HCT116 (cell line): ENCODE results near the gene ANP32B. TPM values are rescaled to one million over a fixed set of nuclear protein-coding genes. Genes with fewer than 3 reads are reported as not detected.

ENCODE experiments used
- ATAC-seq: fragments of 200-7000 bp; cut with Tn5 transposase; 2 replicates; pipeline ENCODE4 v1.9.1; 2020; ENCODE audit warnings: mild to moderate bottlenecking, moderate library complexity
- BruUV-seq: library from RNA; stranded (reverse); fragments of 400-500 nt; replicated peaks from 2 replicates; lab custom pipeline; 2021; lab: Mats Ljungman, UMichigan
- CTCF ChIA-PET: fragments of 300-600 bp; sonication (Branson Sonifier 250); formaldehyde crosslinking; loops from one replicate; lab custom pipeline; 2021; ENCODE audit warnings: antibody characterized with exemption; lab: Charles Lee
- POLR2A ChIA-PET: fragments of 300-600, 350-600 bp; sonication (Branson Sonifier 250); formaldehyde crosslinking; loops from one replicate; lab custom pipeline; 2021; ENCODE audit warnings: antibody characterized with exemption; lab: Charles Lee
- RAD21 ChIA-PET, 2 experiments: fragments of 300-600 bp; sonication (Branson Sonifier 250); formaldehyde crosslinking; loops; one replicate each; lab custom pipeline; 2023; ENCODE audit warnings: low total read pairs in 2 of 2; ENCODE audit not compliant: uncharacterized antibody in 2 of 2, unreplicated experiment in 2 of 2, low non-redundant PET in 1 of 2; lab: Charles Lee
- DNase-seq: peaks from one replicate; pipeline ENCODE4 v3.0.0-alpha.2; 2010; ENCODE audit warnings: low read depth, low spot score
- H2AFZ ChIP-seq: fragments of 200-600 bp; shearing (Covaris generic), sonication (generic); 2 replicates; pipeline ENCODE4 v1.6.1; 2017; ENCODE audit warnings: low read depth, mixed run types, mixed read lengths, antibody characterized with exemption, low read length; ENCODE audit not compliant: poor library complexity, severe bottlenecking
- H3K27ac ChIP-seq: 2 replicates; pipeline ENCODE4 v1.5.1; 2012; ENCODE audit warnings: low read depth, low read length
- H3K27me3 ChIP-seq: fragments of 200-600 bp; sonication (generic); 2 replicates; pipeline ENCODE4 v1.6.1; 2016; ENCODE audit warnings: mixed run types, low read length, mixed read lengths; ENCODE audit not compliant: insufficient read depth
- H3K36me3 ChIP-seq, 2 experiments: fragments of 200-500 bp in 1 of 2; fragments of 200-600 bp in 1 of 2; sonication (Bioruptor generic) in 1 of 2; sonication (generic) in 1 of 2; 2 replicates each; pipeline versions ENCODE4 v1.5.1 to v1.6.1; 2014 to 2016; ENCODE audit warnings: low read length in 2 of 2, inconsistent platforms in 1 of 2, mixed read lengths in 1 of 2, mixed run types in 1 of 2; ENCODE audit not compliant: insufficient read depth in 2 of 2, control insufficient read depth in 1 of 2
- H3K4me1 ChIP-seq, 2 experiments: fragments of 200-600 bp in 1 of 2; sonication (generic) in 1 of 2; 2 replicates each; pipeline versions ENCODE4 v1.5.1 to v1.6.1; 2012 to 2017; ENCODE audit warnings: low read length in 2 of 2, inconsistent platforms in 1 of 2, mild to moderate bottlenecking in 1 of 2, mixed read lengths in 1 of 2, mixed run types in 1 of 2, moderate library complexity in 1 of 2; ENCODE audit not compliant: insufficient read depth in 2 of 2, control insufficient read depth in 1 of 2
- H3K4me2 ChIP-seq: fragments of 200-600 bp; sonication (generic); 2 replicates; pipeline ENCODE4 v1.6.1; 2017; ENCODE audit warnings: mixed run types, low read length, mixed read lengths
- H3K4me3 ChIP-seq, 2 experiments: fragments of 200-600 bp in 1 of 2; sonication (generic) in 1 of 2; replicated peaks in 1 of 2; 2 replicates each; pipeline ENCODE4 v1.5.1; 2011 to 2016; ENCODE audit warnings: low read length in 2 of 2, control low read depth in 1 of 2, low read depth in 1 of 2, mild to moderate bottlenecking in 1 of 2, mixed read lengths in 1 of 2, mixed run types in 1 of 2
- H3K79me2 ChIP-seq: fragments of 200-600 bp; sonication (generic); 2 replicates; pipeline ENCODE4 v1.6.1; 2017; ENCODE audit warnings: mild to moderate bottlenecking, mixed run types, low read length, moderate library complexity, mixed read lengths; ENCODE audit not compliant: insufficient read depth
- H3K9ac ChIP-seq: fragments of 200-600 bp; sonication (generic); 2 replicates; pipeline ENCODE4 v1.6.1; 2016; ENCODE audit warnings: low read length, mixed read lengths
- H3K9me2 ChIP-seq: fragments of 200-600 bp; sonication (generic), shearing (Covaris generic); 2 replicates; pipeline ENCODE4 v1.6.1; 2017; ENCODE audit warnings: mixed run types, mild to moderate bottlenecking, moderate library complexity; ENCODE audit not compliant: insufficient read depth
- H3K9me3 ChIP-seq, 2 experiments: fragments of 200-500 bp in 1 of 2; fragments of 200-600 bp in 1 of 2; sonication (Bioruptor generic) in 1 of 2; sonication (generic) in 1 of 2; 2 replicates each; pipeline ENCODE4 v1.6.1; 2014 to 2017; ENCODE audit warnings: low read length in 2 of 2, mixed read lengths in 2 of 2, inconsistent platforms in 1 of 2, low read depth in 1 of 2, mild to moderate bottlenecking in 1 of 2, mixed run types in 1 of 2, moderate library complexity in 1 of 2; ENCODE audit not compliant: control insufficient read depth in 1 of 2, insufficient read depth in 1 of 2
- H4K20me1 ChIP-seq: fragments of 200-600 bp; sonication (generic), shearing (Covaris generic); 2 replicates; pipeline ENCODE4 v1.6.1; 2017; ENCODE audit warnings: mixed run types, mild to moderate bottlenecking, moderate library complexity; ENCODE audit not compliant: insufficient read depth
- CBX3 ChIP-seq: IDR thresholded peaks from 2 replicates; pipeline ENCODE4 v1.6.1; 2012; ENCODE audit warnings: low read depth
- CEBPB ChIP-seq: IDR thresholded peaks from 2 replicates; pipeline ENCODE4 v1.6.1; 2012; ENCODE audit warnings: low read depth
- ELF1 ChIP-seq: IDR thresholded peaks from 2 replicates; pipeline ENCODE4 v1.6.1; 2012; ENCODE audit warnings: low read depth, borderline replicate concordance
- EZH2 ChIP-seq: fragments of 200-600 bp; sonication (generic); IDR thresholded peaks from 2 replicates; pipeline ENCODE4 v1.6.1; 2017; ENCODE audit warnings: antibody characterized with exemption, mixed run types
- EZH2phosphoT487 ChIP-seq: fragments of 200-600 bp; IDR thresholded peaks from 2 replicates; pipeline ENCODE4 v1.6.1; 2018; ENCODE audit warnings: antibody characterized with exemption, borderline replicate concordance
- MAX ChIP-seq: IDR thresholded peaks from 2 replicates; pipeline ENCODE4 v1.6.1; 2012
- POLR2A ChIP-seq: IDR thresholded peaks from 2 replicates; pipeline ENCODE4 v1.7.0; 2011; ENCODE audit warnings: borderline replicate concordance; ENCODE audit not compliant: insufficient read depth, insufficient read length; ENCODE audit errors: extremely low read depth
- POLR2AphosphoS5 ChIP-seq: IDR thresholded peaks from 2 replicates; pipeline ENCODE4 v1.6.1; 2011; ENCODE audit warnings: mild to moderate bottlenecking, low read depth, low read length, moderate library complexity
- RAD21 ChIP-seq: IDR thresholded peaks from 2 replicates; pipeline ENCODE4 v1.6.1; 2012; ENCODE audit warnings: low read depth, mild to moderate bottlenecking
- SIN3A ChIP-seq: IDR thresholded peaks from 2 replicates; pipeline ENCODE4 v1.6.1; 2012; ENCODE audit warnings: low read depth
- SP1 ChIP-seq: IDR thresholded peaks from 2 replicates; pipeline ENCODE4 v1.6.1; 2012; ENCODE audit warnings: low read depth
- SRF ChIP-seq: IDR thresholded peaks from 2 replicates; pipeline ENCODE4 v1.6.1; 2012; ENCODE audit warnings: low read depth
- TCF7L2 ChIP-seq: IDR thresholded peaks from 2 replicates; pipeline ENCODE4 v1.7.0; 2011; ENCODE audit warnings: borderline replicate concordance, inconsistent platforms; ENCODE audit not compliant: insufficient read depth, insufficient read length; ENCODE audit errors: extremely low read depth
- YY1 ChIP-seq: IDR thresholded peaks from 2 replicates; pipeline ENCODE4 v1.6.1; 2011; ENCODE audit warnings: low read length, low read depth, moderate library complexity, mild to moderate bottlenecking; ENCODE audit not compliant: insufficient replicate concordance; ENCODE audit errors: extremely low read depth
- ZFX ChIP-seq: fragments of 450-650 bp; IDR thresholded peaks from 2 replicates; pipeline ENCODE4 v1.6.1; 2017
- ZNF274 ChIP-seq: fragments of 200-500 bp; sonication (Bioruptor generic); IDR thresholded peaks from 2 replicates; pipeline ENCODE4 v1.6.1; 2014; ENCODE audit warnings: mild to moderate bottlenecking, low read depth, low read length, inconsistent platforms
- intact Hi-C: fragments of 100-400 bp; cut with micrococcal nuclease; formaldehyde crosslinking; loops from 2 replicates; pipeline ENCODE4 v1.10.0; 2022
- total RNA-seq: library from RNA; stranded (reverse); gene quantifications from one replicate; pipeline ENCODE4 v1.2.1, GENCODE V29; 2021; ENCODE audit not compliant: unreplicated experiment
- TF ChIP-seq, protein P1 (sequence below): IDR thresholded peaks from 2 replicates; pipeline ENCODE4 v1.6.1; 2012
- TF ChIP-seq, protein P2 (sequence below), 3 experiments: fragments of 200-600 bp in 1 of 3; sonication (generic) in 1 of 3; IDR thresholded peaks in 2 of 3; conservative IDR thresholded peaks in 1 of 3; 2 replicates each; pipeline ENCODE4 v1.5.1; 2012 to 2017; ENCODE audit warnings: low read depth in 2 of 3, low read length in 2 of 3, antibody characterized with exemption in 1 of 3, borderline replicate concordance in 1 of 3, control low read depth in 1 of 3, mild to moderate bottlenecking in 1 of 3, mixed read lengths in 1 of 3, mixed run types in 1 of 3, moderate library complexity in 1 of 3; ENCODE audit not compliant: insufficient read depth in 1 of 3
- TF ChIP-seq, protein P3 (sequence below): IDR thresholded peaks from 2 replicates; pipeline ENCODE4 v1.6.1; 2011; ENCODE audit warnings: mild to moderate bottlenecking, low read length, moderate library complexity; ENCODE audit not compliant: insufficient replicate concordance; ENCODE audit errors: extremely low read depth

ANP32B gene
- total RNA-seq, 1 experiment from 2014 or later = 206 TPM

DNA sequence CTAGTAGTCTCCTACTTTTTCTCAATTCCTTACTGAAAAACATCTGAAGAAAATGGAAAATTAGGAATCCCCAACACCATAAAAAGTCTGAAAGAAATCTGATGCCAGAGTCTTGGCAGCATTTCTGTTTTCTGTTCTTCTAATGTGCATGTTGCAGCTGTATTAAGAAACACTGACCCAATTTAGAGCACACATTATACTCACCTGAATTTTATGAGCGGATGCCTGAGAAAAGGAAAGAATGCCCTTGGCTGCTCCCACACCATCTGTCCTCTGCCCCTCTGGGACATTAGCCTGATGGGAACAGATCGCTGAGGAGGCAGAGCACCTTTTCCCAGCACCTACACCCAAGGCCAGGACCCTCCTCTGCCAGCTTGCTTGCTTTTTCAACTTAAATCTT lies 14.1 kb upstream of the ANP32B start:
- POLR2A ChIA-PET = no interaction called here
- no TSS peak for BruUV-seq
- TF ChIP-seq ZFX = no peak
- TF ChIP-seq, protein P1, sequence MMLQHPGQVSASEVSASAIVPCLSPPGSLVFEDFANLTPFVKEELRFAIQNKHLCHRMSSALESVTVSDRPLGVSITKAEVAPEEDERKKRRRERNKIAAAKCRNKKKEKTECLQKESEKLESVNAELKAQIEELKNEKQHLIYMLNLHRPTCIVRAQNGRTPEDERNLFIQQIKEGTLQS = no peak
- TF ChIP-seq CEBPB = no peak
- TF ChIP-seq SRF = no peak
- no peak for TF ChIP-seq EZH2phosphoT487
- TF ChIP-seq SIN3A = no peak
- no peak for TF ChIP-seq EZH2
- TF ChIP-seq TCF7L2 = no peak
- TF ChIP-seq POLR2A = no peak
- no peak for TF ChIP-seq POLR2AphosphoS5
- no peak for TF ChIP-seq YY1
- TF ChIP-seq, protein P2, sequence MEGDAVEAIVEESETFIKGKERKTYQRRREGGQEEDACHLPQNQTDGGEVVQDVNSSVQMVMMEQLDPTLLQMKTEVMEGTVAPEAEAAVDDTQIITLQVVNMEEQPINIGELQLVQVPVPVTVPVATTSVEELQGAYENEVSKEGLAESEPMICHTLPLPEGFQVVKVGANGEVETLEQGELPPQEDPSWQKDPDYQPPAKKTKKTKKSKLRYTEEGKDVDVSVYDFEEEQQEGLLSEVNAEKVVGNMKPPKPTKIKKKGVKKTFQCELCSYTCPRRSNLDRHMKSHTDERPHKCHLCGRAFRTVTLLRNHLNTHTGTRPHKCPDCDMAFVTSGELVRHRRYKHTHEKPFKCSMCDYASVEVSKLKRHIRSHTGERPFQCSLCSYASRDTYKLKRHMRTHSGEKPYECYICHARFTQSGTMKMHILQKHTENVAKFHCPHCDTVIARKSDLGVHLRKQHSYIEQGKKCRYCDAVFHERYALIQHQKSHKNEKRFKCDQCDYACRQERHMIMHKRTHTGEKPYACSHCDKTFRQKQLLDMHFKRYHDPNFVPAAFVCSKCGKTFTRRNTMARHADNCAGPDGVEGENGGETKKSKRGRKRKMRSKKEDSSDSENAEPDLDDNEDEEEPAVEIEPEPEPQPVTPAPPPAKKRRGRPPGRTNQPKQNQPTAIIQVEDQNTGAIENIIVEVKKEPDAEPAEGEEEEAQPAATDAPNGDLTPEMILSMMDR (IDR thresholded peaks at IDR 0.05 in 2 of 3, conservative IDR thresholded peaks at IDR 0.05 in 1 of 3; ENCODE audit: borderline replicate concordance in 1 of 3, insufficient read depth in 1 of 3, low read depth in 2 of 3, low read length in 2 of 3) = no peak
- no peak for TF ChIP-seq CBX3
- TF ChIP-seq, protein P3, sequence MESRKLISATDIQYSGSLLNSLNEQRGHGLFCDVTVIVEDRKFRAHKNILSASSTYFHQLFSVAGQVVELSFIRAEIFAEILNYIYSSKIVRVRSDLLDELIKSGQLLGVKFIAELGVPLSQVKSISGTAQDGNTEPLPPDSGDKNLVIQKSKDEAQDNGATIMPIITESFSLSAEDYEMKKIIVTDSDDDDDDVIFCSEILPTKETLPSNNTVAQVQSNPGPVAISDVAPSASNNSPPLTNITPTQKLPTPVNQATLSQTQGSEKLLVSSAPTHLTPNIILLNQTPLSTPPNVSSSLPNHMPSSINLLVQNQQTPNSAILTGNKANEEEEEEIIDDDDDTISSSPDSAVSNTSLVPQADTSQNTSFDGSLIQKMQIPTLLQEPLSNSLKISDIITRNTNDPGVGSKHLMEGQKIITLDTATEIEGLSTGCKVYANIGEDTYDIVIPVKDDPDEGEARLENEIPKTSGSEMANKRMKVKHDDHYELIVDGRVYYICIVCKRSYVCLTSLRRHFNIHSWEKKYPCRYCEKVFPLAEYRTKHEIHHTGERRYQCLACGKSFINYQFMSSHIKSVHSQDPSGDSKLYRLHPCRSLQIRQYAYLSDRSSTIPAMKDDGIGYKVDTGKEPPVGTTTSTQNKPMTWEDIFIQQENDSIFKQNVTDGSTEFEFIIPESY = no peak
- no peak for TF ChIP-seq RAD21
- no peak for TF ChIP-seq ELF1
- no peak for TF ChIP-seq SP1
- no peak for TF ChIP-seq MAX
- TF ChIP-seq ZNF274 = no peak
- TF ChIP-seq, all 23 proteins: peak for 0
- RAD21 ChIA-PET = no interaction called here
- ATAC-seq (no peak), DNase-seq (no peak)
- intact Hi-C loops = no loop called here
- CTCF ChIA-PET = no interaction called here
- Histone ChIP-seq H3K27me3 (no peaks in the 10 kb centered on the region), H2AFZ (no peak overlapping the region), H4K20me1 (no peaks in the 10 kb centered on the region), H3K4me1 (no peaks in the 10 kb centered on the region), H3K9me3 (no peaks in the 10 kb centered on the region), H3K79me2 (no peaks in the 10 kb centered on the region), H3K4me2 (no peak overlapping the region), H3K4me3 (no peak overlapping the region), H3K27ac (no peak overlapping the region), H3K9me2 (no peaks in the 10 kb centered on the region), H3K9ac (no peak overlapping the region), H3K36me3 (no peaks in the 10 kb centered on the region)
